Peyer's patch (tissue), 4 donors: Measurements from ENCODE around the gene DCXR.

ENCODE experiments used
- POLR2A ChIP-seq, 2 donors: fragments of 450-650 bp; IDR thresholded peaks; one replicate each; pipeline ENCODE4 v1.5.1; 2017; ENCODE audit warnings: antibody characterized with exemption in 2 of 2, mild to moderate bottlenecking in 2 of 2, moderate library complexity in 2 of 2
- TF ChIP-seq, protein P1 (sequence below), 6 experiments: fragments of 450-650 bp in 4 of 6; fragments of 200-600 bp in 2 of 6; sonication (generic) in 1 of 6; IDR thresholded peaks; one replicate each; pipeline ENCODE4 v1.5.1; 2017 to 2019; ENCODE audit warnings: antibody characterized with exemption in 6 of 6, mild to moderate bottlenecking in 3 of 6, moderate library complexity in 1 of 6

GRCh38 chr17:82037092-82037888 is at the start of gene DCXR:
- TF ChIP-seq, protein P1, sequence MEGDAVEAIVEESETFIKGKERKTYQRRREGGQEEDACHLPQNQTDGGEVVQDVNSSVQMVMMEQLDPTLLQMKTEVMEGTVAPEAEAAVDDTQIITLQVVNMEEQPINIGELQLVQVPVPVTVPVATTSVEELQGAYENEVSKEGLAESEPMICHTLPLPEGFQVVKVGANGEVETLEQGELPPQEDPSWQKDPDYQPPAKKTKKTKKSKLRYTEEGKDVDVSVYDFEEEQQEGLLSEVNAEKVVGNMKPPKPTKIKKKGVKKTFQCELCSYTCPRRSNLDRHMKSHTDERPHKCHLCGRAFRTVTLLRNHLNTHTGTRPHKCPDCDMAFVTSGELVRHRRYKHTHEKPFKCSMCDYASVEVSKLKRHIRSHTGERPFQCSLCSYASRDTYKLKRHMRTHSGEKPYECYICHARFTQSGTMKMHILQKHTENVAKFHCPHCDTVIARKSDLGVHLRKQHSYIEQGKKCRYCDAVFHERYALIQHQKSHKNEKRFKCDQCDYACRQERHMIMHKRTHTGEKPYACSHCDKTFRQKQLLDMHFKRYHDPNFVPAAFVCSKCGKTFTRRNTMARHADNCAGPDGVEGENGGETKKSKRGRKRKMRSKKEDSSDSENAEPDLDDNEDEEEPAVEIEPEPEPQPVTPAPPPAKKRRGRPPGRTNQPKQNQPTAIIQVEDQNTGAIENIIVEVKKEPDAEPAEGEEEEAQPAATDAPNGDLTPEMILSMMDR (IDR thresholded peaks at IDR 0.05) = peak; percentile 72 to 94 (median 92)
- TF ChIP-seq POLR2A (IDR thresholded peaks at IDR 0.05) = peak; percentile 92 to 99
